NCI-H524 (cell line): ENCODE data around the gene SLC1A2.

Source experiments
- DNase-seq, 2 experiments: peaks; one replicate each; lab custom pipeline; 2025; lab: John Stamatoyannopoulos, UW

SLC1A2 gene

DNA sequence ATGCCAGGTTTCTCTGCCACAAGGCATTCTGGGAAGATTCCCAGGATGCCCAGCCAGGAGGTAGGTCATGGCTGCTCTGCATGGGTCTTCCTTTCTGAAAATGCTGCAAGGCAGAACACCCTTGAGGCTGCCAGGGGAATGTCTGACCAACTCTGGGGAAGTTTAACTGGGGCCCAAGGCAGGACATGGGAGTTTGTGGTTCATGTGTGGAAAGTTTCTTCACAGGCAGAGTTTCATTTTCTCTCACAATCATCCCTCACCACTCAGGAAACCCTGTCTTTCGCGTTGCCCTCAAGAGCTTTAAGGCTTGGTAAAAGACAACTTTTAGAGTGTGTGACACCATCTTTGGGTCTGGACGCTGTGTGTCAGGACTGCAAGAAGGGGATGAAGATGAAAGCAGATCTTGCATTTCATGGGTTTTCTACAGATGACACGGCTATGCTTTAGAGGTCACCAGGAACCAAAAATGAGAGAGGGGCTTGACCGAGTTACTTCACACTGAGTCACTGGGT is 146.9 kb downstream of the SLC1A2 start:
- DNase-seq, result no peak

GRCh38 chr11:35271031-35271430 is 148.3 kb downstream of the SLC1A2 start:
- DNase-seq, result no peak

GRCh38 chr11:35270342-35270741 is 149.0 kb downstream of the SLC1A2 start:
- DNase-seq, result no peak

- no peak for DNase-seq
Measured at GRCh38 chr11:35267504-35267903, 151.9 kb downstream of the SLC1A2 start.

- DNase-seq, result no peak
Measured at GRCh38 chr11:35265755-35266454, 153.5 kb downstream of the SLC1A2 start.

DNA sequence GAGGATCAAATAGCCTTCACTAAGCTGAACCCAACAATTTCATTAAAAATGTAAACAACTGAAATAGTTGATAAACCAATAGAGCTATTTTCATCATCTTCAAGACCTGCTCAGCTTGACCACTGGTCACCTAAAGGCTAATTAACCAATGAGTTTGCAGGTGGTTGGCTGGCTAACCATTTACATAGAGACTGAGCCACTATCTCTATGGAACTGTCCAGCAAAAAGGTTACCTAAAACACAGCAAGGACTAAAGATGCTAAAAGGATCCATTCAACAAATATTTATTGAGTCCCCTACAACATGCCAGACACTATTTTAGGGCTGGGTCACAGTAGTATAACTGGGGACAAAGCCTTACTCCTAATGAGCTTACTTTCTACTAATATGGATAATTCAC is 156.6 kb downstream of the SLC1A2 start:
- no peak for DNase-seq

DNA sequence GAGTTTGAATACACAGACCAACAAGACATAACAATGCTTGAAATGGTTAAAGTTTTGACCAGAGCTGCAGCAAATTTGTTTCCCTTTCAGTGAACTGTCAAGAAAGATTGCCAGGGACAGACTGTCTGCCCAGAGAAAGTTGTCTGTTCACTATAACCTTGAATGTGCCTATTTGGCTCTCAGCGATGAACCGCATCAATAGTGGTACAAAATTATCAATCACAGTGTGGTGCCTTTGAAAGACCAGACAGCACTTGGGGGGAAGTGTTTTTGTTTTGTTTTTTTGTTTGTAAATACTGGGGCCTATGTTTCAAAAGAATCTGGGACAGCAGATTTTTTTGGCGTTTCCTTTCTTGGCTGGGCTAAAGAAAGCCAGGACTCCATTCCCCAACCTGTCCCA is 157.3 kb downstream of the SLC1A2 start:
- no peak for DNase-seq

GRCh38 chr11:35261197-35261596 is 158.2 kb downstream of the SLC1A2 start:
- DNase-seq, result no peak

DNA sequence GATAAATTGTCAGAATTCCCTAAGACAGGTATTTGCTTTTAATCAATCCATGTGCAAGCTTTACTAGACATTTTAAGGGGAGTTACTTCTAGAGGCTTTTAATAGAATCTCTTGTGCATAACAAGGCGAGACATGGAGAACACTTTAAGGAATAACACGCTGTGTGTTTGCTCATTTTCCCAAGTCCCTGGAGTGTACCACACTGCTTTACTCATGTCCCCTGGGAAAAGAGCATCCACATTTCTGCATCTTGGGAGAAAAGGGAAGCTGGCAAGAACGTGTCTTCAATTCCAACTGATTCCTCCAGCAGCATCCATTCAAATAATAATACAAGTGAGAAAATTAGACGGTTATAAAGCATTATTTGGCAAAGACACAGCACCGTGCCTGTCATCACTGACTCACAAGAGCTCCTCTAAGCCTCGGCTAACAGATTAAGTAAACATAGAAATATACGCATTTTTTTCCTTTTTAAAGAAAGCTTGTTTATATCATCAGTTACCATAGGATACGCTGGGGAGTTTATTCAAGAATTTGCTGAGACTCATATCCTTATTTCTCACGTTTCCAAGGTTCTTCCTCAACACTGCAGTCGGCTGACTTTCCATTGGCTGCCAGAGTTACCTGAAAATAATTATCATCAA is 158.9 kb downstream of the SLC1A2 start:
- no peak for DNase-seq

DNA sequence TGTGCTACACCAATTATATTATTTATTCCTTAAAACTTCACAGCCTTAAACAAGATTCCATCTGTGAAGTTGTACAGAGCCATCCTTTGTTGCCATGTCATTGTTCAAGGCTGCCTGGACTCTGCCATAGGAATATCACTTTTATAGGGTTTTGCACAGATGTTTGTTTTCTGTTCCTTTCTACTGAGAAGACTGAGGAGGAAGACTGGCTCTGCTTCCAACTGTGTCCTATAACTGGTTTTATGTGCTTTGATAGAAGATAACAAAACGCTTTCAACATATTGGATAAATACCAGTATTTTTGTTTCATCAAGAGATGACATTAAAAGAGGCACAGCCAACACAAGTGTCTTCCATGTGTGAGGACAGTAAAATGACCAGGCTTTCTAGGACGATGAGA is 159.8 kb downstream of the SLC1A2 start:
- no peak for DNase-seq

DNA sequence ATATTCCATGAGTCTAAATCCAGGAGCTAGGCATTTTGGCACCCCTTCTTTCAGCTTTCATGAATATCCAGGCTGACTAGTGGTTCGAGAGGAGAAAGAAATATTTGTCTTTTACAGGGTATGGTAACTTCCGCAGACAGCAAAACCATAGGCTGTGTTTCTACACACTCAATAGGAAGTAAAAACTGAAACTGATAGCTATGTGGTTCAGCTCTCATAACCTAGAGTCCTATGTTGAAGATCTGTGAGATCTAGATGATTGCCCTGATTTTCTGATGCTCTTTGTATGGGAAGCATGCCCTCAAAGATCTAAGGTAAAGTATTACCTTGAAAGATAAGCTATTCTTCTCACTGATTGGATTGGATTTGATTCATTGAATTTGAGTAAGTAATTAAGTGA is 162.1 kb downstream of the SLC1A2 start:
- no peak for DNase-seq

- no peak for DNase-seq
Measured at GRCh38 chr11:35256296-35256695, 163.1 kb downstream of the SLC1A2 start.

- no peak for DNase-seq
Measured at GRCh38 chr11:35255514-35255913, 163.8 kb downstream of the SLC1A2 start.

DNA sequence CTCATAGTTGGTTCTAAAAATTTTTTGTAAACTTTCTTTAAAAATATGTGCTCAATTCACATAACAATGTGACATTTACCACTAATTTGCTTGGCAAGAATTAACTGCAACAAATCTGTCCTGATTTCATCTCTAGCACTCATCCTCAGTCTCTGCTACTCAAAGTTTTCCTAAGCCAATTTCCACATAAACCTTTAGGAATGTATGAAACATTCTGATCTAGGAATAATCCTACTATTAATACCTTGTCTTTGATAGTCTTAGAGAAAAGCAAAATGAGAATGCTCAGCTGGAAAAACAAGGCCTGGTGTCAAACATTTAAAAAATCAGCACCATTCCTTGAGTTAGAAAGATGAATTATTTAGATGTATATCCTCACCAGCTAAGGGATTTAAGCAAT is 166.1 kb downstream of the SLC1A2 start:
- no peak for DNase-seq

DNA sequence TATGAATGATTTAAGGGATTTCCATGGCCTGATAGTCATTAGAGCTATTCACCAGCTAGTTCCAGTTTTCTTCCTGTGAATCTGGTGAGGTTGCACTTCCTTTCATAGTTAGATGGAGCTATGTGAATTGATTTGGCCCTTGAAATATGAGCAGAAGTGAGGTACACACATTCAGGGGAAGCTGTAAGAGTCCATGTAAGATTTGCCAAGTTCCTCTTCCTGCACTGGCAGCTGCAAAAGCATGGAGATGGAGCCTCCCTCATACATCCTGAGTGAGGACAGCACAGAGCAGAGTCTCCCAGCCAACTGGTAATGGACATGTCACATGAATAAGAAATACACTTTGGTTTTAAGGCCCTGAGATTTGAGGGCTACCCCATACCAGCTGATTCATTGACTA is 168.7 kb downstream of the SLC1A2 start:
- DNase-seq, result no peak

GRCh38 chr11:35250192-35250591 is 169.2 kb downstream of the SLC1A2 start:
- no peak for DNase-seq

DNA sequence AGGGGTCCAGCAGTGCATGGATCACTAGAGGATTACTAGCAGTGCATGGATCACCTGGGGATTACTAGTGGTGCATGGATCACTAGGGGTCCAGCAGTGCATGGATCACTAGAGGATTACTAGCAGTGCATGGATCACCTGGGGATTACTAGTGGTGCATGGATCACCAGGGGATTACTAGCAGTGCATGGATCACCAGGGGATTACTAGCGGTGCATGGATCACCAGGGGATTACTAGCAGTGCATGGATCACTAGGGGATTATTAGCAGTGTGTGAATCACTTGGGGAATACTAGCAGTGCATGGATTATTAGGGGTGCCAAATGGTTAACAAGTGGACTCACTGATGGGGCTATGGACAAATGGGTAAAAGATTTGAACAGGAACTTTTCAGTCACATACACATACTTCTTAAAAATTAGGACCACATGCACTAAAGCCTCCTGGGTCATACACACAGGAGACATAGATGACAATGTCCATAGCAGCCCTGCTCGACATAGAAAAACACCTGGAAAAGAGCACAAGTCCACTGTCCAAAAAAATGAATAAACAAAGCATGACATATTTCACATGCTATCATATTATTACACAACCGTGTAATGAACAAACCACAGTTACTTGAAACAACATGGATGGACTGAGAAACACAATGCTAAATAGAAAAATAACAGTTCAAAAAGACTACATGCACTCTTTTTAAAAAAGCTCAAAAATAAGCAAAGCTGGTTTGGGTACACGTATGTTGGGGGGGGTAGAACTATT is 170.6 kb downstream of the SLC1A2 start:
- DNase-seq, result no peak

DNA sequence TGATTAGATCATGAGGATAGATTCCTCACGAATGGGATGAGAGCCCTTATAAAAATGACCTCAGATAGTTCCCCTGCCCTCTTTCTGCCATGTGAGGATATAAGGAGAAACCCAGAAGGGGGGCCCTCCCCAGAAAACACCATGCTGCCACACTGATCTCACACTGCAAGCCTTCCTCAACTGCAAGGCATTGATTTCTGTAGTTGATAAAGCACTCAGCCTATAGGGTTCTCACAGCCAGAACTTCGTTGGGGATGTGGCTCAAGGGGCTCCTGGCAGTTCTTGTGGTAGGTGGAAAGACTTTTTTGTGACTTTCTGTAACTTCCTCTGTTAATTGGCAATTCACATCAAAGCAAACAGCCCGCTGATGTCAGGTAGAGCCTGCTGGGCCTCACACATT is 171.5 kb downstream of the SLC1A2 start:
- no peak for DNase-seq

DNA sequence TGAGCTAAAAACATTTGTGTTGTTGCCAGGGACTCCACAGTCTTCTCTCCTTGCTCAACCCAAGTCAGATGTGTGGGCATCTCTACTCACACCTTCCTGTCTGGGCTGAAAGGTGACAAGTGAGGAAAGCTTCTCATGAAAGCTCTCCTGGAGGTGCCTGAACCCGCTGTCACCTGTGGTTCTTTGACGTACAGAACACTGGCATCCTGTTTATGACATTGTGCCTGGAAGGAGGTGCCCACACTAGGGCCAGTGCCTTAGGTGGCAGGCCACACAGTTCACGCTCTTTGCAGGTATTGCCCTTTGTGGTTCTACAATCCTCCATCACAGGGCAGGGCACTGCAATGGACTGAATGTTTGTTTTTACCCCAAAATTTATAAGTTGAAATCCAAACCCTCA is 171.9 kb downstream of the SLC1A2 start:
- DNase-seq, result no peak

- DNase-seq, result no peak
Measured at GRCh38 chr11:35246745-35247144, 172.6 kb downstream of the SLC1A2 start.

DNA sequence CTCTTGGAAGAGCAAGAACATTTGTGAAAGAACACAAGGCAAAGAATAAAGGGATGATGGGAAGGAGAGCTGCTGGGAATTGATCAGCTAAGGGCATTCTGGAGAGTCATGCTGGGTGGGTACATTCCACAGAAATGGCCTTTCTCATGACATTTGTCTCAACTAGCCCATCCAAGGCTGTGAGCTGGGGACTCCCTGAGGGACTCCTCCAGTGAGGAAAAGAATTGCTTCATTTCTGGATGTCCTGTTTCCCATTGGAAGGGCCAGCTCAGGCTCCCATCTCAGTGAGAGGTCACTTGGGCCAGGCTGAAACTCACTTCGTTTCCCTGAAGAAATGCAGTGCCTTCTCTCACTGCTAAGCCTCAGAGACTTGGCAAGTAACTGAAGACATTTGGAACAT is 173.6 kb downstream of the SLC1A2 start:
- no peak for DNase-seq

GRCh38 chr11:35245056-35245455 is 174.3 kb downstream of the SLC1A2 start:
- DNase-seq, result no peak

DNA sequence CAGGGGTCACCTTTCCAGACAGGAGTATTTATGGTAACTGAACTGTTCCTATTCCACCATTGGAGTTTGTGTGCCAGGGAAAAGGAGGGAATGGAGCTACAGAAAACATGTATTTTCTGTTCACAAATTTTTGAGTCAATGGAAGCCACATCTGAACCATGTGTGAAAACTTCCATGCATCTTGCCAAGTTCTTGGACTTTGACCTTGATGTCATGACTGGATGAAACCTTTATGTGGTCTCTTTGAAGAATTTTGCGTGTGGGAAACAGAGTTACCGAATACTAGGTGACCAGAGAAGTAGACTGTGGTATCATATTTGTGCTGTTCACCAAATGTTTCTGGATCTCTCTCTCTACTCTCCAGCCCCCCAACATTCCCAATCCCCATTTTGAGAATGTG is 175.6 kb downstream of the SLC1A2 start:
- no peak for DNase-seq
